HG03575 (cell line): ENCODE results near the gene YWHAQ.
"Not testable (repeated sequence)": the region's sequence is repeated elsewhere in the genome, so short reads cannot be mapped to it uniquely, and the experiment has no call there.

ENCODE experiments used
- ATAC-seq: cut with Tn5 transposase; IDR thresholded peaks from one replicate; pipeline ENCODE4 v1.9.1; 2021; ENCODE audit not compliant: unreplicated experiment, insufficient number of reproducible peaks, low FRiP score; ENCODE audit errors: extremely low read depth

YWHAQ gene

GRCh38 chr2:9602412-9602811 is 28.4 kb downstream of the YWHAQ start:
- ATAC-seq: no peak

DNA sequence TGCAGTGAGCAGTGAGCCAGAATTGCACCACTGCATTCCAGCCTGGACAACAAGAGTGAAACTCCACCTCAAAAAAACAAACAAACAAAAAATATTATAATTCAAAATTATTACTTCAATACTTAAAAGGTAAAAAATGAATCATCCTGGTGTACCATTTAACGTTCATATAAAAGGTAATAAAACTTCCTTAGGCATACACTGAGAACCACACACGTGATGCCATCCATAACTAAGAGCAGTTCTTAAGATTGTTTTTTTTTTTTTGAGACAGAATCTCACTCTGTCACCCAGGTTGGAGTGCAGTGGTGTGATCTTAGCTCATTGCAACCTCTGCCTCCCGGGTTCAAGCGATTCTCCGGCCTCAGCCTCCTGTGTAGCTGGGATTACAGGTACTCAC is 29.4 kb downstream of the YWHAQ start:
- ATAC-seq: no peak

GRCh38 chr2:9599430-9599829 is 31.4 kb downstream of the YWHAQ start:
- ATAC-seq: no peak

DNA sequence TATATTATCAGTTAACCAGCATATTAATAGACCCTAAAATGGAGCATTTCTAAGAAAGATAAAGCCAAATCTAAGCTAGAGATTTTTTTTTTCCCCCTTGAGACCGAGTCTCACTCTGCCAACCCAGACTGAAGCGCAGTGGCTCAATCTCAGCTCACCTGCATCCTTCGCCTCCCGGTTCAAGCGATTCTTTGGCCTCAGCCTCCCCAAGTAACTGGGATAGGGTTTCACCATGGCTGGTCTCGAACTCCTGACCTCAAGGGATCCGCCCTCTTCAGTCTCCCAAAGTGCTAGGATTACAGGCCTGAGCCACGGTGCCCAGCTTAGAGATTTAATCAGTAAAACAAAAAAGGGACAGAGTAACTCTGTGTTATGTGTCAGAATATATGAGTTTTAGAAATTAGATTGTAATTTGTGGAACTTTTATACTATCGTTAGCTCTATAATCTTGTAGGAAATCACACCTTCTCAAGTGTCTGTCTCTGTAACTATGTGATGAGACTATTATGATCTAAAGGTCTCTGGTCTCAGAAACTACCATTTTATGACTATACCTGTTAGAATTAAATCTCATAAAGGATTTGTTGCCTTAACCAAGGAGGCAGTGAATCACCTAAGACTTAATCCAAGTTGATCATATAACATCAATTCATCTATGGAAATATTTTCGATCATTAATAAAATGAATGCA is 34.0 kb downstream of the YWHAQ start:
- no peak for ATAC-seq

- ATAC-seq: no peak
These were observed 35.1 kb downstream of the YWHAQ start for GRCh38 chr2:9595746-9596145.

GRCh38 chr2:9595256-9595655 is 35.5 kb downstream of the YWHAQ start:
- ATAC-seq: not testable (repeated sequence)

DNA sequence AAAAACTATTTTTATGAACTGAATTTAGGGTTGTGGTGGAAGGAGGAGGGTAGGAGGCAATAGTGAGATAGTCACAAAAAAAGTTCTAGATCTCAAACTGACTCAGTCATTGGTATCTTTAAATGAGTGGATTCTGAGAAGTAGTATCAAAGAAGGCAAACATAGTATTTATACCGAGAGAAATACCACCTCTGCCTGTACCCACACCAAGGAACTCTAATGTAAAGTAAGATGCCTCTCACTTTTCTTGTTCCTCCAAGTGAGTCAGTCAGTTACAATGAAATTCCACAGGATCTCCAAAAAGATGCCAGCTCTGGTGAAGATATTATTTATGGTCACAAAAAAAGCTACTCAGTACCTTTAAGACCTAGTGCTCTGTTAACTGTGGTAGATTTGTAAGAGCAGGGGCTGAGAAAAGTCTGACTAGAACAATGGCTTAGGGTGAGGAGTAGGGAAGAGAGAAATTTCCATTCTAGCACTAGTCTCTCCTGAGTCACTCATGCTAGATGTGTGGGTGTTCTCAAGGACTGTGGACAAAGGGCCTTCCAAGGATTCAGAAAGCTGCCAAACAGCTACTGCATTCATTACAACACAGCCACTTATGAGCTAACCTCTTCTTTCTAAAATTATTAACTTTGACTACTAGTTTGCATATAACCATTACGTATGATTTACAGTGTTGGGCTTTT is 36.3 kb downstream of the YWHAQ start:
- no peak for ATAC-seq

DNA sequence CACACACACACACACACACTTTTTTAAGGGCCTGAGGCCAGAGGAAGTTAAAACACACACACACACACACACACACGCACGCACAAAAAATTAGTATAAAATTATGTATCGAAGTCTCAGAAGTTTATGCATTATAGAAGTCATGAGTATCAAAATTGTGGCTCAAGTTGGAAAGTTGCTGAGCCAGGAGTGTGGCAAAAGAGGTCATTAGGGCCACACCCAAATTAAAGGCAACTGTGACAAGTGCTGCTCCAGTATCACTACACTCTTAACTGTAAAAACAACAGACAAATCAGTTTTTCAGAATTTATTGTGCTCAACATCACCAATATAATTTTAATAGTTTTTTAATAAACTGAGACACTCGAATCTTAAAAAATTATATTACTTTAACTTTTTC is 36.9 kb downstream of the YWHAQ start:
- ATAC-seq: no peak

DNA sequence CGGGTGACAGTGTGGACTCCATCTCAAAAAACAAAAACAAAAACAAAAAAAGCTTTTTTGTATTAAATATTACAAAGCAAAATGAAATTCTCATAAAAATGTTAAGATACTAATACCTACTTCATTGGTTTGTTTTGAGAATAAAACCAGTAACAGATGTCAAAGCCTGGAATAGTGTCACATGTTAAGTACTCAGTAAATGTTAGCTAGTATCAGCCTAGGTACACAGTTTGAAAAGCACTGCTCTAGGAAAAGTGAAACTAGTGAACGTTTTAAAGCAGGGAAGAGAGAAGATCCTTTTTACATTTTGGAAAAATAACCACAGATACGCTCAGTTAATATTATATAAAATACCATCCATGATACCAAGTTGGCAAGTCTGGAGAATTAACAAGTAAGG is 38.1 kb downstream of the YWHAQ start:
- ATAC-seq: no peak

DNA sequence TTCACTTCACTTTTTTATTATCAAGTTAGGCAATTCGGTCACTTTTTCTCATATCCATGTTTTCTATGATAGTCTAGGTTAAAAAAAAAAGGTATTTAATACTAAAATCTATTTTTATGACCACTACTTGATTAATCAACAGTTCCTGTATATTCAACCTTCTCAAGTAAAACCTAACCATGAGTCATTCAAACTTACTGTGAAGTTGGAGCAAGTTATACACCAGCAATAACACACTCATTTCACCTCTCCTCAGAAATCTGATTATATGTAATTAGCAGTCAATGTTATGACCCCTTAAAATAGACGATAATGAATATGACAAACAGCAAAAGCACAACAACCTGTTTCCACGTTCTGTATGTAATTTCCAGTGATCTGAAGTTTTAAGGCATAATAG is 40.2 kb downstream of the YWHAQ start:
- ATAC-seq: no peak

GRCh38 chr2:9586465-9586864 is 44.3 kb downstream of the YWHAQ start:
- ATAC-seq: no peak

GRCh38 chr2:9585486-9585885 is 45.3 kb downstream of the YWHAQ start:
- no peak for ATAC-seq

DNA sequence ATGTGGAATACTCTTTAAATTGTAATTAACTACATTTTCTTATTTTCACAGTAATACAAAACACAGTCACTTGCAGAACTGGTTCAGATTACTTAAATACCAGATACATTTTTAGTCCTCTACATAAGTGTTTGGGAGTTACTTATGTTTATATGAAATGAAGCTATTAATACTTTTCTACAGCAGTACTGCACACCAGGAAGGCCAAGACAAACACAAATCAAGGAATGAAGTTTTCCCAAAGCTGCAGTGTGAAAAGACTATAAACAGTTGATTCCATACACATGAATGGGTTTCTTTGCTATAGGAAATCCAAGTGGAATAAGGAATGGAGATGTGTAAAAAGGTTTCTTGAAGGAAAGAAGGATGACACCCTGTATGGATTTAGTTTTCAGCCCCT is 45.9 kb downstream of the YWHAQ start:
- not testable (repeated sequence) for ATAC-seq

DNA sequence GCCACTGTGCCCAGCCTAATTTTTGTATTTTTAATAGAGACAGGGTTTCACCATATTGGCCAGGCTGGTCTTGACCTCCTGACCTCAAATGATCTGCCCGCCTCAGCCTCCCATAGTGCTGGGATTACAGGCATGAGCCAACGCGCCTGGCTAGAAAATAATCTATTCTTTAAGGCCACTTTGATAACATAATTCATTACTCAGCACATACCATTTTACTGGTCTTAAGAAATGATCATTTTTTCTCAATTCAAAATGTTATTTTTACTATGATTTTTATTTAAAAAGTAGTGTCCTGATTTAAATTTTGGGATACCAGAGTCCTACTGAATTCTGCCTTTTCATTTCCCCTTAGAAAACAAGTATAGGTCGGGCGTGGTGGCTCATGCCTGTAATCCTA is 48.2 kb downstream of the YWHAQ start:
- ATAC-seq: no peak

GRCh38 chr2:9578467-9579235 is 52.1 kb downstream of the YWHAQ start:
- ATAC-seq: no peak

GRCh38 chr2:9574331-9574730 is 56.5 kb downstream of the YWHAQ start:
- ATAC-seq: no peak

DNA sequence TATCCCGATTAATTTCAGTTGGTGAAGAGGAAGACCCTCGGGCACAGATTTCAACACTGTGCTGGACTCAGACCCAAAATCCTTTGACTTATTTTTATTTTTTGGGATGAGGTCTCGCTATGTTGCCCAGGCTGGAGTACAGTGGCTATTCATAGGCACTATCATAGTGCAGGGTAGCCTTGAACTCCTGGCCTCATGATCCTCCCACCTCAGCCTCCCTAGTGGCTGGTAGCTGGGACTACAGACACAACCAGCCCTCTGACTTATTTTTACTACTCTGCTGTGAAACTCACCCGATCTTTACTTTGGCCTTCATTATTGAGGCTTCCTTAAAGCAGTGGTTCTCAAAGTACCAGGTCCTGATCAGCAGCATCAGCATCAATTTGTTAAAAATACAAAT is 57.0 kb downstream of the YWHAQ start:
- no peak for ATAC-seq

GRCh38 chr2:9573013-9573720 is 57.6 kb downstream of the YWHAQ start:
- ATAC-seq: no peak

DNA sequence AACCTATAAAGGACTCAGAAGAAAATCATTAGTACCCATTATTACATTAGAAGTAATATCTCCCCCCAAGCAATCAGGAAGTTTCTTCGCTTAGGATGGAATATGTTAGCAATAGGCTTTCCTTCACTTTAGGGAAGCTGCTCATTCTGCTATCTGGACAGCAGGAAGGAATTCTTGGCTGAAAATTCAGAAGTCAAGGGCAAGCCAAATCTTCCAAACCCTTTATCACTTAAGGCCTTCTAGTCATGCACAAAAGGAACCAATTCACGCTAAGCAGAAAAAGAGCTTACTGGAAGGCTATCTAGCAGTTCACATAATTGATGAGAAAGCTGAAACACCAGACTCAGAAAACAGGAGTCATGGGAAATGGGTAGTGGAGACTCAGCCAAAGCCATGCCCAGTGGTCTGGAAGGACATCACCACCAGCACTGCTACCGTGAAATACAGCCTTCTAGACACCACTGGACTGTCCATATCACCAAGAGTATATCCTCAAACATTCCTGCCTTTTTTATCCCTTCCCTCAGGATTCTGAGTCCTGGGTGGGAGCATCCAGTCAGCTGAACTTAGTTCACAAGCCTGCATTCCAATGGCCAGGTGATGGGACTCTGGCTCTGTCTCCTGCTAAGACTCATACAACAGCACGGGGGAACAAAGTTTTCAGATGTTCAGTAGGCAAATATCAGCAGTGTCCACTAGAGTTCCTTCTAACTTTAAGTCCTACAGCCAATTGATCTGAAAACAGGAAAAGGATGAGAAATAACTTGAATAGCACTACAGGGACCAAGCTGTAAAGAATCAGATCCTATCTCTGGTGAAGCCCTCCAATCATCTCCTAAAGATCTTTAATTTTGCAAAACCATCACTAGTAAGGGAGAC is 60.4 kb downstream of the YWHAQ start:
- ATAC-seq: no peak
